CD4-positive, alpha-beta T cell treated with Interleukin-10 for 1 hour (primary cell): ENCODE measurements around the gene PDK1.

ENCODE experiments used
- DNase-seq: peaks from one replicate; pipeline ENCODE4 v3.0.0-alpha.2; 2020

PDK1 gene

DNA sequence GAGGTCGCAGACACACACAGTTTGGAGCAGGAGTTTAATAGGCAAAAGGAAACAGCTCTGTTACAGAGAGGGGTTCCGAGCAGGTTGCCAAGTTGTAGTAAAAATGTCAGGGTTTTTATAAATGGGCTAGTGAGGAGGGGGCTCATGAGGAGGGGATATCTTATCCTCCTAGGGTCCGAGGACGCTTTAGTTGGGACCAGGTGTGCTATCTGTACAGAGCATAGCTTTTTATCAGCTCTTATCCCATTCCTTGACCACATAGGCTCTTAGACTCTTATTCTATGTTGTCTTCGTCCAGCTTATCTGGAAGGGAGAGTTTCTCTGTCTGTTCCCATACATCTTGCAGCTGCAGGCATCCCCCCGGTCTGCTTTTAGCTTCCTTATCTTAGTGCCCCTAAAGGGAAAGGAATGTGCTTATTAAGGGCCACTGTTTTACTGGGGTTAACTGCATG lies 44.7 kb downstream of the PDK1 start:
- no peak for DNase-seq

DNA sequence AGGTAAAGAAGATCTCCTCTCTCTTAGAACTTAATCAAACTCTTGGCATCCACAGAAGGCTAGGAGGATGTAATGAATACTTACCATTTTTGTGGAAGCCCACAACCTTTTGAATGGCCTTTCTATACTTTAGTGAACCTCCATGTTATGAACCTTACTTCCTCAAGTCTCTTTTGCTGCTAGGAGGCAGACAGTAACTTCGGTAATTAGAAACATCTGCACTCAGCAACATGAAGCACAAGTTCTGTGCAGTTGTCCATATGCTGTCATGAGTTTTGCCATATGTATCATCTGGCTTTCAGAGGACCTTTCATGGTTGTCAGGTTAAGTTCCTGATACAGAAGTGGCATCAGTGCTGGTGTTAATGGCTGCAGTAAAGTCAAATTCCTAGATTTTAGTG lies 50.4 kb downstream of the PDK1 start:
- DNase-seq, result no peak

GRCh38 chr2:172607379-172607928 lies 51.6 kb downstream of the PDK1 start:
- DNase-seq, result no peak

- DNase-seq, result no peak
Observed at GRCh38 chr2:172609488-172609887, 53.6 kb downstream of the PDK1 start.

DNA sequence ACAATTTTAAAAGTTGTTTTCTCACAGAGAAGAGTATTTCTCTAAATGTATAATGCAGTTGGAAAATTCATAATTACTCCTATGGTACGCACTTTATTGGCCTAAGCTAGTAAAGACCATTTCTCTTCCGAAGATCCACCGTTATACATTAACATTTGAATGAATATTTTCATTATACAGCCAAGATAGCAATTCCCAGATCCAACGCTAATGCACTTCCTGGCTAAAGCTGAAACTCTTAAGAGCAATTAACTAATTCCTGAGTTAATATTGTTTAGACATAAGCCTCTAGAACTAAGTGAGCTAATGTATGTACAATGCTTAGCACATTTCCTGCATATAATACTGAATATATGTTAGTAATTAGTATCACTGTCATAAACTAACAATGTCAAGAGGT lies 56.2 kb downstream of the PDK1 start:
- DNase-seq, result no peak

DNA sequence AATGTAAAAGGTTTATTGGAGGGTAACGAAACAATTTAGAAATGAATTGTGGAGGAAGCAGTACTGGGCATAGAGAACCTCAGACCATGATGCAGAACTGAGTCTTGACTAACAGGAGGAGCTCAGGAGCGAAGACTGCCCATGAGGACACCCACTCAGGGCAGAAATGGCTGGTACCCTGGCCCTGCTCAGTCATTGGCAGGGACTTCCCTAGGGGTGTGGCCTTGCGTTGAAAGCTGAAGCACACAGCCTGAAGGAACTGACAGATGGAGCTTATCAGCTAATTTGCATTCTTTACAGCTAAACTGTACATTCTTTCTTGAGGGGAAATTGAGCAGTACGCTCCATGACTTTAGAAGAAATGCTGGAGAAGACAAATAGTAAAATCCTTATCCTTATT lies 57.1 kb downstream of the PDK1 start:
- DNase-seq, result no peak

DNA sequence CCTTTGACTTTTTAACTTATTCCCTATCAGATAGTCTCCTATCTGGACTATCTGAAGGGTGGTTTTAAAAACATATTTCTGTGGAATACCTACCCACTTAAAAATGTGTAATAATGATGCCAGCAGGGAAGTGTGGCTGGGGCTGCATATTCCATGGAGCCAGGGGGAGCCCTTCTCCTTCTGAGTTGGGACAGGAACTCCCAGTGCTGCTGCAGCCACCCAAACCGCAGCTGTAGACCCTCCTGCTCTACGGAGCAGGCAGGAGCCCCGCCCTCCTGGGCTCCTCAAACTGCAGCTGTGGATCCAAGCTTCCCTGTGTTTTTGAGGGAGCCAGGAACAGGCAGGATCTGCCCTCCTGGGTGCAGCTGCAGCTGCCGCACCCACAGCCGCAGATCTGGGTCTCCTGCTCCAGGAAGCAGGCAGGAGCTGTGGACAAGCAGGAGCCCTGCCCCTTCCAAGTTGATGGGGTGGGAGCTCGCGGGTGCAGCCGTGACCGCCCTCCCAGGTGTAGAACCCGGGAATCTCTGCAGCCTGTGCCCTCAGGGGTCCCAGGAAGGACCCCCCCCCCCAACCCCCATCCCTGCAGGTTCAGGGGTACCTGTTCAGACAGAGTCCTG lies 57.8 kb downstream of the PDK1 start:
- no peak for DNase-seq

- DNase-seq, result no peak
Observed at GRCh38 chr2:172614932-172615331, 59.0 kb downstream of the PDK1 start.

DNA sequence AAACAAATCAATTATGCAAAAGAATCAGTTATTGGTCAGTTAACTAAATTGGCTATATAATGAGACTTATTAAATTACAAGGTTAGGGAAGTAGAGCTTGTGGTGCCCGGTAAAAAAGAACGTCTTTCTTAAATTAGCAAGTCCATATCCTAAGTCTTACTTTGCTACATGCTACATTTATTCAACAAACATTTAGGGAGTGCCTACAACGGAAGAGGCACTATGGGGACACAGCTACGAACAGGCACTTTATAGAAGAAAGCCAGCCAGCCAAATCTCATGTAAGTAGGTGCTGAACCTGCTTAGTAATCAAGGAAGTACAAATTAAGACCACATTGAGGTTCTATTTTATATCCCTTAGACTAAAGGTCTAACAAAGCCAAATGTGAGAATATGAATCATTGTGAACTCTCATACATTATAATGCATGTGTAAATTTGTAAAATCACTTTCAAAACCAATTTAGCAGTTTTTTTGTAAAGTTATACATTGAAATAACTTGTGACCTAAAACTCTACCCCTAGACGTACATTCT lies 59.9 kb downstream of the PDK1 start:
- no peak for DNase-seq

DNA sequence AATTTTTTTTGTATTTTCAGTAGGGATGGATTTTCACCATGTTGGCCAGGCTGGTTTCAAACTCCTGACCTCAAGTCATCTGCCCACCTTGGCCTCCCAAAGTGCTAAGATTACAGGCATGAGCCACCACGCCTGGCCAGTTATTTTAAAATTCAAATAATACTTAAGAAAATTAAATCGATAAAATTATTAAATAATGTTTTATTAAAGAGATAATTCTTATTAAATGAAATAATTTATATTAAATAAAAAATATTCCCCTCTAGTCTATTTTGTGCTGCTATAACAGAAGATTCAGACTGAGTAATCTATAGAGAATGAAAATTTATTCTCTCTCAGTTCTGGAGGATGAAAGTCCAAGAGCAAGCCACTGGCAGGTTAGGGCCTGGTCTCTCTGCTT lies 61.2 kb downstream of the PDK1 start:
- no peak for DNase-seq

DNA sequence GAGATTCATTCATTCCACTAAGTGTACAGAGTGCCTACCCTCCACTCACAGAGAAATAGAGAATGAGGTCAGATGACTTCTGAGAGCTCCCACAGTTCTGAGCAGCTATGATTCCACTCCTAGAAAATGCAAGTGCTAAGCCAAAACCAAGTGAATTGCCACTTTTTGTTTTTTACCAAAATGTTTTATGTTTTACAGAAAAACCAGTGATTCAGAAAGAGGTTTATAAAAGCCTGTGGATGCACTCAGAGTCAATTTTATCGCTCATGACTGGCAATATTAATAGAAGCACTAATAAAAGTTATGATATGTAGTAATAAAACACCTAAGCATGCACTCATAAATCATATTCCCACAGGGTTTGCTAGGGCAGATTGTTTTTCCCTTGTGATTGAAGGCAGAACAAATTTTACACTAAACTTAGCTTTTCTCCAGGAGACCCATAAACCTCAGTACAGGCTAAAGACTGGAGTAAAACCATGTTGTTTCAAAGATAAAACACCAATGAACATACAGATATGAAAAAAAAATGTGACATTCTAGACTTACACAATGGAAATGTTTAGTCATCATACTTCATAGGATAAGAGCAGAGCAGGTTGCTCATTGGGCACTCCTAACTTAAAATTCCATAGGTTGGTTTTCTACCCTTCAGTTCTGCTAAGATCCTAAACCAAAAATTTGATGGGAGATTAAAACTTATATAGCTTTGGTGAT lies 67.5 kb downstream of the PDK1 start:
- no peak for DNase-seq

GRCh38 chr2:172624996-172625395 lies 69.1 kb downstream of the PDK1 start:
- no peak for DNase-seq

GRCh38 chr2:172627181-172627580 lies 71.3 kb downstream of the PDK1 start:
- no peak for DNase-seq

- DNase-seq, result no peak
Observed at GRCh38 chr2:172628085-172628484, 72.2 kb downstream of the PDK1 start.

DNA sequence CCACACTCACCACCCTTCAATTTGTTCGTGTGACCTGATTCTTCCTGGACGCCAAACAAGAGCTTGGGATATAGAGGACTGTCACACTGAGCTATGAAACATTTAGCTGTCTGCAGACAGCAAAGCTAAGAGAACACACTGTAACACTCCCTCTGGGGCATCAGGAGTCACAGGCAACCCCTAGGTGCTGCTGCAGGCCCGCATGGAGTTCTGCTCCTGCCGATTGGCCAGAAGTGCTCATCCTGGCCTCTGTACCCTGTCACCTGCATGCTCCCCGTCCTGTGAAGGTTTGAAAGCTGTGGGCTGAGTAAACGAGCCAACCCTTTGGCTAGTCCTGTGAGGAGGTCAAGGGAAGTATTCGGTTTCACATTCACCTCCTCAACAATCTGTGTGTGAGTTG lies 73.7 kb downstream of the PDK1 start:
- no peak for DNase-seq

- no peak for DNase-seq
Observed at GRCh38 chr2:172630181-172630580, 74.3 kb downstream of the PDK1 start.

DNA sequence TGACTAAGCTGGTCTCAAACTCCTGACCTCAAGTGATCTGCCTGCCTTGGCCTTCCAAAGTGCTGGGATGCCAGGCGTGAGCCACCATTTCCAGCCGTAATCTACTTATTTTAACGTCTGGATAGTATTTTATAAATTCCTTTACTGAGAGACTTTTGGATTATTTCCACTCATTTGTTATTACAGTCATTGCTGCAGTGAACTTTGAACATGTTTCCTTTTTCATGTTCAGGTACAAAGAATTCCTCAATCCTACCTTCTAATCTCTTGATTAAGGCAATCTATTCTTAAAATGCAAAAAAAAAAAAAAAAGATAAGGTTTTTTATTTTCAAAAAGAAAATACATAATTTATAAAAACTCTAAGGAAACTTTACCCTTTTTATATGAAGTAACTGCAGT lies 78.6 kb downstream of the PDK1 start:
- DNase-seq, result no peak

GRCh38 chr2:172635548-172635947 lies 79.7 kb downstream of the PDK1 start:
- DNase-seq, result no peak

DNA sequence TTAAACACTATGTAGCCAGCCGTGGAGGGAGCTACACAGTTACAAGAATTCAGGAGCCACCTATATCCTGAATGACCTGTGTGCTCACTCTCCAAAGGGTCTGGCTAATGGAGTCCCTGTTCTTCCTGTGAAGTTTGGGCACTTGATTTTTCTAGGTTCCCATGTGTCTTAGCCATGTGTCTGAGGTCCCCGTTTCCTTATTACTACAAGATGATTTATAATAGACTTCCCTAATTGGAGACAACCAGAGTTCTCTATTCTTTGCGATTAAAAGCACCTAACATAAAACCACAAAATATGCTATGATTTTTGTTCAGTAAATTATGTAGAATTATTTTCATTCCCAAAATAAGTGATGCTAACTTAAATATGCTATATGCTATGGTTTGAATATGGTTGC lies 83.4 kb downstream of the PDK1 start:
- no peak for DNase-seq

DNA sequence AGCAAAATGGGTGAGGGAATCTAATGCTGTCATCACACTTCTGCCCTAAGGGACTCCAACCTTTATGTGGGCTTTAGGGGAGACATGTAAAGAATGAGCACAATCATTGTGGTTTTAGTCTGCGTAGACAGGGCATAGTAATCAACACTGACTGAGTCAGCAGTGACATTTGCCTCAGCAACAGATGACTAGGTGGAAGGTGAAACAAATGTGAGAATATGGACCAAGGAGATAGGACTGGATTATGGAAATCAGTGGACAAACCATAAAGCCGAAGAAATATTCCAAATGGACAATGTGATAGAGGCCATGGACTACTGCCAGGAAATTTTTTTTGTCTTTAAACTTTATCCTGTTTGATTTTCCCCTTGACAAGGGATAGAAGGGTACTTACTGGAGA lies 83.9 kb downstream of the PDK1 start:
- no peak for DNase-seq

DNA sequence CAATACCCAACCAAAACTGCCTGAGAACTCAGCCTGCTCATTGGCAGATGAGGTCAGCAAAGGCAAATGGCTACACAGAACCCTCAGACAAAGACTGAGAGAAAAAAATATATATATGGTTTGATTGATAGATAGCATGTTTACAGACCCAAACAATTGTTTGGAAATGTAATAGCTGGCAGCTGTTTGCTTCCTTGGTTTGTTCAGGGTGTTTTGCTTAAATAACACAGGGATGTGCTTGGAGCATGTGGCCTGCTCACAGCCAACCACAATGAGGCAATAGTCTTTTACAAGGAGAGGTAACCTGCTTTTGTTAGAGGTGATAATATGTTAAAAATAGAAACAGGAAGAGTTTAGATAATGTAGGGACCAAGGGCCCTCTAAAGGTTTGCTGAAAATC lies 84.5 kb downstream of the PDK1 start:
- no peak for DNase-seq

DNA sequence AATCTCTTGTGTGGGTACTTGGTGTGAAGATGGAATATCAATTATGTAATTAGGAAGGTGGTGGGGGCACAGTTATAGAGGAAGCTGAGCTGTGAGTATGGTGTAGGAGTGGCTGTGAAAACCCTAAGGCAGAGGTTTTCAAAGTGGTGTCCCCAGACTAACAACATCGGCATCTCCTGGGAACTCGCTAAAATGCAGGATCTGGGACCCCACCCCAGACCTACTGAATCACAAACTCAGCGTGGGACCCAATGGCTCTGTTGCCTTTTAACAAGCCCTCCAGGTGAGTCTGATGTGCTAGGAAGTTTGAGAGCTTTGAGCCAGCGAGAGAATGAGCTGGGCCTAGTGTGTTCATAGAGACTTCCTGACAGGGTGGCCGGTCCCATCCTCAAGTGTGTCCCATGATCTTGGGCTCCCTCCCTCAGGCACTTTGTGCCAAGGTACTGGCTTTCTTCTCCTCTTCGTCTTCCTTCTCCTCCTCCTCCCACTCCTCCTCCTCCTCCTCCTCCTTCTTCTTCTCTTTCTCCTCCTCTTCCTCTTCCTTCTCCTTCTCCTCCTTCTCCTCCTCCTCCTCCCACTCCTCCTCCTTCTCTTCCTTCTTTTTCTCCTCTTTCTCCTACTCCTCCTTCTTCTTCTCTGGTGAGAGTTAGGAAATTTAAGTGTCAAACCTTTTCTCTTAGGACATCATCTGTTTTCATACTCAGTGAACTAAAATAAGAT lies 86.6 kb downstream of the PDK1 start:
- DNase-seq, result no peak

GRCh38 chr2:172643142-172643541 lies 87.3 kb downstream of the PDK1 start:
- DNase-seq, result no peak

- DNase-seq, result no peak
Observed at GRCh38 chr2:172647439-172647838, 91.5 kb downstream of the PDK1 start.
